SK-N-SH (cell line): ENCODE data around the gene ZNF79.

Experiments
- CHD2 ChIP-seq: fragments of 150-350 bp; IDR thresholded peaks from 2 replicates; pipeline ENCODE4 v1.6.1; 2018; ENCODE audit warnings: low read length; ENCODE audit not compliant: partially characterized antibody
- EP300 ChIP-seq, 2 experiments: IDR thresholded peaks; 2 replicates each; pipeline versions ENCODE4 v1.4.0 to v1.6.1; 2012; ENCODE audit warnings: borderline replicate concordance in 1 of 2, low read depth in 1 of 2, low read length in 1 of 2
- EZH2phosphoT487 ChIP-seq: fragments of 200-600 bp; sonication (generic); IDR thresholded peaks from 2 replicates; pipeline ENCODE4 v1.6.1; 2017; ENCODE audit warnings: low read depth, mixed run types, mild to moderate bottlenecking, antibody characterized with exemption, moderate library complexity, borderline replicate concordance
- FOXM1 ChIP-seq: IDR thresholded peaks from 2 replicates; pipeline ENCODE4 v1.4.0; 2012; ENCODE audit warnings: low read depth, mild to moderate bottlenecking
- POLR2AphosphoS5 ChIP-seq: IDR thresholded peaks from 2 replicates; pipeline ENCODE4 v1.6.1; 2012; ENCODE audit warnings: low read depth, low read length
- RAD21 ChIP-seq: IDR thresholded peaks from 2 replicates; pipeline ENCODE4 v1.6.1; 2012; ENCODE audit warnings: mild to moderate bottlenecking, low read length
- RCOR1 ChIP-seq: fragments of 150-350 bp; IDR thresholded peaks from 2 replicates; pipeline ENCODE4 v1.6.1; 2017; ENCODE audit warnings: antibody characterized with exemption, low read length
- RXRA ChIP-seq: IDR thresholded peaks from 2 replicates; pipeline ENCODE4 v1.4.0; 2012; ENCODE audit warnings: low read depth, mild to moderate bottlenecking, borderline replicate concordance
- TCF12 ChIP-seq: IDR thresholded peaks from 2 replicates; pipeline ENCODE4 v1.4.0; 2012
- TF ChIP-seq, protein P1 (sequence below): fragments of 200-600 bp; sonication (generic); IDR thresholded peaks from 2 replicates; pipeline ENCODE4 v1.6.1; 2017; ENCODE audit warnings: antibody characterized with exemption, mild to moderate bottlenecking, moderate library complexity
- TF ChIP-seq, protein P2 (sequence below): IDR thresholded peaks from 2 replicates; pipeline ENCODE4 v1.4.0; 2012; ENCODE audit warnings: low read depth, borderline replicate concordance
- TF ChIP-seq, protein P3 (sequence below): IDR thresholded peaks from 2 replicates; pipeline ENCODE4; 2012
- TF ChIP-seq, protein P4 (sequence below): IDR thresholded peaks from 2 replicates; pipeline ENCODE4 v1.6.1; 2012; ENCODE audit warnings: mild to moderate bottlenecking, low read depth, low read length, moderate library complexity
- TF ChIP-seq, protein P5 (sequence below): IDR thresholded peaks from 2 replicates; pipeline ENCODE4 v1.4.0; 2012; ENCODE audit warnings: low read depth, borderline replicate concordance

DNA sequence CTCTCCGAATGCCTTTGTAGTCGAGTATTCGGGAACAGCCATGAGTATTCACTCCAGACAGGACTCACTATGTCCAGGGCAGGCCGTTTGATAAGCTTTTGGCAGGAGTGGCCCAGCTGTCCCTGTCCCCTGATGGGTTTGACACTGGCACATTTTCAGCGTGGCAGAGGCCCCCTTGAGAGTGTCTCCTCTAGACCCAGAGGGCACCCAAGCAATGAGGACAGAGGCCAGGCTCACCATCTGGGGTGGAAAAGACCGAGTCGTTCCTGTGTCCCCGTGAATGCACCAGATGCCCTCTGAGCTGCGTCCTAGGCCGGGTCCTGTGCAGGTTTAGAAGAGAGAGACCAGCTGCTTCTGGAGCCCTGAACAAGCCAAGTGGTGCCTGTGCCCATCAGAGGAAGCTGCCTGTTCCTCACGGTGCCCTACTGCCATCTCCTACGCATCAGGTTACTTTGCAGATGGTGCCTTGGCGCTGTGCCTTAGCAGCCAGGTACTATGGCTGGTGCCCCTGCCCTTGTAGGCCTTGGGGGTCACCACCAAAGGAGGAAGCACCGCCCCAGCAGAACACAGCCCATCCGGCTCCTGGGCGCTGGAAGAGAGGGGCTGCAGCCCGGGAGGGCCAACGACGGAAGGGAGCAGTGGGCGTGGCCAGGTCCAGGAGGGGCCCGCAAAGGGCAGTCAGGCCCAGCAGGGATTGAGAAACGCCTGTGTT, 69.6 kb downstream of the ZNF79 start:
- TF ChIP-seq RCOR1 (no peak), TCF12 (no peak), RAD21 (no peak), FOXM1 (no peak), RXRA (no peak), EP300 (IDR thresholded peaks at IDR 0.05; ENCODE audit: borderline replicate concordance in 1 of 2, low read depth in 1 of 2, low read length in 1 of 2) (no peak), CHD2 (no peak), POLR2AphosphoS5 (no peak), EZH2phosphoT487 (no peak)
- TF ChIP-seq, protein P1, sequence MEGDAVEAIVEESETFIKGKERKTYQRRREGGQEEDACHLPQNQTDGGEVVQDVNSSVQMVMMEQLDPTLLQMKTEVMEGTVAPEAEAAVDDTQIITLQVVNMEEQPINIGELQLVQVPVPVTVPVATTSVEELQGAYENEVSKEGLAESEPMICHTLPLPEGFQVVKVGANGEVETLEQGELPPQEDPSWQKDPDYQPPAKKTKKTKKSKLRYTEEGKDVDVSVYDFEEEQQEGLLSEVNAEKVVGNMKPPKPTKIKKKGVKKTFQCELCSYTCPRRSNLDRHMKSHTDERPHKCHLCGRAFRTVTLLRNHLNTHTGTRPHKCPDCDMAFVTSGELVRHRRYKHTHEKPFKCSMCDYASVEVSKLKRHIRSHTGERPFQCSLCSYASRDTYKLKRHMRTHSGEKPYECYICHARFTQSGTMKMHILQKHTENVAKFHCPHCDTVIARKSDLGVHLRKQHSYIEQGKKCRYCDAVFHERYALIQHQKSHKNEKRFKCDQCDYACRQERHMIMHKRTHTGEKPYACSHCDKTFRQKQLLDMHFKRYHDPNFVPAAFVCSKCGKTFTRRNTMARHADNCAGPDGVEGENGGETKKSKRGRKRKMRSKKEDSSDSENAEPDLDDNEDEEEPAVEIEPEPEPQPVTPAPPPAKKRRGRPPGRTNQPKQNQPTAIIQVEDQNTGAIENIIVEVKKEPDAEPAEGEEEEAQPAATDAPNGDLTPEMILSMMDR: no peak
- TF ChIP-seq, protein P2, sequence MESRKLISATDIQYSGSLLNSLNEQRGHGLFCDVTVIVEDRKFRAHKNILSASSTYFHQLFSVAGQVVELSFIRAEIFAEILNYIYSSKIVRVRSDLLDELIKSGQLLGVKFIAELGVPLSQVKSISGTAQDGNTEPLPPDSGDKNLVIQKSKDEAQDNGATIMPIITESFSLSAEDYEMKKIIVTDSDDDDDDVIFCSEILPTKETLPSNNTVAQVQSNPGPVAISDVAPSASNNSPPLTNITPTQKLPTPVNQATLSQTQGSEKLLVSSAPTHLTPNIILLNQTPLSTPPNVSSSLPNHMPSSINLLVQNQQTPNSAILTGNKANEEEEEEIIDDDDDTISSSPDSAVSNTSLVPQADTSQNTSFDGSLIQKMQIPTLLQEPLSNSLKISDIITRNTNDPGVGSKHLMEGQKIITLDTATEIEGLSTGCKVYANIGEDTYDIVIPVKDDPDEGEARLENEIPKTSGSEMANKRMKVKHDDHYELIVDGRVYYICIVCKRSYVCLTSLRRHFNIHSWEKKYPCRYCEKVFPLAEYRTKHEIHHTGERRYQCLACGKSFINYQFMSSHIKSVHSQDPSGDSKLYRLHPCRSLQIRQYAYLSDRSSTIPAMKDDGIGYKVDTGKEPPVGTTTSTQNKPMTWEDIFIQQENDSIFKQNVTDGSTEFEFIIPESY: no peak
- TF ChIP-seq, protein P3, sequence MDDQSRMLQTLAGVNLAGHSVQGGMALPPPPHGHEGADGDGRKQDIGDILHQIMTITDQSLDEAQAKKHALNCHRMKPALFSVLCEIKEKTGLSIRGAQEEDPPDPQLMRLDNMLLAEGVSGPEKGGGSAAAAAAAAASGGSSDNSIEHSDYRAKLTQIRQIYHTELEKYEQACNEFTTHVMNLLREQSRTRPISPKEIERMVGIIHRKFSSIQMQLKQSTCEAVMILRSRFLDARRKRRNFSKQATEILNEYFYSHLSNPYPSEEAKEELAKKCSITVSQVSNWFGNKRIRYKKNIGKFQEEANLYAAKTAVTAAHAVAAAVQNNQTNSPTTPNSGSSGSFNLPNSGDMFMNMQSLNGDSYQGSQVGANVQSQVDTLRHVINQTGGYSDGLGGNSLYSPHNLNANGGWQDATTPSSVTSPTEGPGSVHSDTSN: no peak
- TF ChIP-seq, protein P4, sequence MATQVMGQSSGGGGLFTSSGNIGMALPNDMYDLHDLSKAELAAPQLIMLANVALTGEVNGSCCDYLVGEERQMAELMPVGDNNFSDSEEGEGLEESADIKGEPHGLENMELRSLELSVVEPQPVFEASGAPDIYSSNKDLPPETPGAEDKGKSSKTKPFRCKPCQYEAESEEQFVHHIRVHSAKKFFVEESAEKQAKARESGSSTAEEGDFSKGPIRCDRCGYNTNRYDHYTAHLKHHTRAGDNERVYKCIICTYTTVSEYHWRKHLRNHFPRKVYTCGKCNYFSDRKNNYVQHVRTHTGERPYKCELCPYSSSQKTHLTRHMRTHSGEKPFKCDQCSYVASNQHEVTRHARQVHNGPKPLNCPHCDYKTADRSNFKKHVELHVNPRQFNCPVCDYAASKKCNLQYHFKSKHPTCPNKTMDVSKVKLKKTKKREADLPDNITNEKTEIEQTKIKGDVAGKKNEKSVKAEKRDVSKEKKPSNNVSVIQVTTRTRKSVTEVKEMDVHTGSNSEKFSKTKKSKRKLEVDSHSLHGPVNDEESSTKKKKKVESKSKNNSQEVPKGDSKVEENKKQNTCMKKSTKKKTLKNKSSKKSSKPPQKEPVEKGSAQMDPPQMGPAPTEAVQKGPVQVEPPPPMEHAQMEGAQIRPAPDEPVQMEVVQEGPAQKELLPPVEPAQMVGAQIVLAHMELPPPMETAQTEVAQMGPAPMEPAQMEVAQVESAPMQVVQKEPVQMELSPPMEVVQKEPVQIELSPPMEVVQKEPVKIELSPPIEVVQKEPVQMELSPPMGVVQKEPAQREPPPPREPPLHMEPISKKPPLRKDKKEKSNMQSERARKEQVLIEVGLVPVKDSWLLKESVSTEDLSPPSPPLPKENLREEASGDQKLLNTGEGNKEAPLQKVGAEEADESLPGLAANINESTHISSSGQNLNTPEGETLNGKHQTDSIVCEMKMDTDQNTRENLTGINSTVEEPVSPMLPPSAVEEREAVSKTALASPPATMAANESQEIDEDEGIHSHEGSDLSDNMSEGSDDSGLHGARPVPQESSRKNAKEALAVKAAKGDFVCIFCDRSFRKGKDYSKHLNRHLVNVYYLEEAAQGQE: no peak
- TF ChIP-seq, protein P5, sequence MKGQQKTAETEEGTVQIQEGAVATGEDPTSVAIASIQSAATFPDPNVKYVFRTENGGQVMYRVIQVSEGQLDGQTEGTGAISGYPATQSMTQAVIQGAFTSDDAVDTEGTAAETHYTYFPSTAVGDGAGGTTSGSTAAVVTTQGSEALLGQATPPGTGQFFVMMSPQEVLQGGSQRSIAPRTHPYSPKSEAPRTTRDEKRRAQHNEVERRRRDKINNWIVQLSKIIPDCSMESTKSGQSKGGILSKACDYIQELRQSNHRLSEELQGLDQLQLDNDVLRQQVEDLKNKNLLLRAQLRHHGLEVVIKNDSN: no peak
